ENCODE data around the gene SDR42E1.

The SDR42E1 gene

DNA sequence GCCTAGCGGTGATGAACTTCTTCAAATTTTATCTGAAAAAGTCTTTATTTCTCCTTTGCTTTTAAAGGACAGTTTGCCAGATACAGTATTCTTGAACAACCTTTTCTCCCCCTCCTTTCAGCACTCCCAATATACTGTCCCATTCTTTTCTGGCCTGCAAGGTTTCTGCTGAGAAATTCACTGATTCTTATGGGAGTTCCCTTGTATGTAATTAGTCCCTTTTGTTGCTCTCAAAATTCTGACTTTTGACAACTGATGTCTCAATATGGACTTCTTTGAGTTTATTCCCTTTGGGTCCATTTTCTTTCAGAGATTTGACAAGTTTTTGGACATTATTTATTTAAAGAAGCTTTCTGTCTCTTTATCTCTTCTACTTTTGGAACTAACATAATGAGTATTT is 39.4 kb downstream of the SDR42E1 start:
- H3K27me3 ChIP-seq (ENCODE audit: control insufficient read depth, insufficient read depth, low read length): no peaks in the 10 kb centered on the region
- H3K4me3 ChIP-seq (ENCODE audit: low read depth, low read length): no peak overlapping the region
- H3K9me3 ChIP-seq (ENCODE audit: control insufficient read depth, insufficient read depth, low read length): peaks cover 20% of the 10 kb centered on the region
- H3K4me1 ChIP-seq (ENCODE audit: control insufficient read depth, insufficient read depth, low read length): peaks cover 22% of the 10 kb centered on the region
- no peak overlapping the region for H3K27ac ChIP-seq (ENCODE audit: low read depth, low read length)
- H3K36me3 ChIP-seq (ENCODE audit: control insufficient read depth, insufficient read depth, low read length): no peaks in the 10 kb centered on the region
- no peak overlapping the region for H3K9ac ChIP-seq (ENCODE audit: low read depth, low read length)

DNA sequence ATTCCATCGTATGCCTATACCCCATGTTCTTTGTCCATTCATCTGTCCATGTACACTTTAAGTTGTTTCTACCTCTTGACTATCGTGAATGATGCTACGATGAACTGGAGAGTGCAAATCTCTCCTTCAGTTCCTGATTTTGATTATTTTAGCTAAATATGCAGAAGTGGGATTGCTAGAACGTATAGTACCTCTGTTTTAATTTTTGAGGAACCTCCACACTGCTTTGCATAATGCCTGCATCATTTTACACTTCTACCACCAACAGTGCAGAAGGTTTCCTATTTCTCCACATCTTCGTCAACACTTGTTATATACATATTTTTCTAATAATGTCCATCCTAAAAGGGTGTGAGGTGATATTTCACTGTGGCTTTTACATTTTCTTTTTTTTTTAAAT is 43.9 kb downstream of the SDR42E1 start:
- H3K9ac ChIP-seq (ENCODE audit: low read depth, low read length): no peak overlapping the region
- H3K9me3 ChIP-seq (ENCODE audit: control insufficient read depth, insufficient read depth, low read length): peaks cover 8% of the 10 kb centered on the region
- H3K4me3 ChIP-seq (ENCODE audit: low read depth, low read length): no peak overlapping the region
- no peaks in the 10 kb centered on the region for H3K36me3 ChIP-seq (ENCODE audit: control insufficient read depth, insufficient read depth, low read length)
- no peaks in the 10 kb centered on the region for H3K27me3 ChIP-seq (ENCODE audit: control insufficient read depth, insufficient read depth, low read length)
- no peak overlapping the region for H3K27ac ChIP-seq (ENCODE audit: low read depth, low read length)
- no peaks in the 10 kb centered on the region for H3K4me1 ChIP-seq (ENCODE audit: control insufficient read depth, insufficient read depth, low read length)

DNA sequence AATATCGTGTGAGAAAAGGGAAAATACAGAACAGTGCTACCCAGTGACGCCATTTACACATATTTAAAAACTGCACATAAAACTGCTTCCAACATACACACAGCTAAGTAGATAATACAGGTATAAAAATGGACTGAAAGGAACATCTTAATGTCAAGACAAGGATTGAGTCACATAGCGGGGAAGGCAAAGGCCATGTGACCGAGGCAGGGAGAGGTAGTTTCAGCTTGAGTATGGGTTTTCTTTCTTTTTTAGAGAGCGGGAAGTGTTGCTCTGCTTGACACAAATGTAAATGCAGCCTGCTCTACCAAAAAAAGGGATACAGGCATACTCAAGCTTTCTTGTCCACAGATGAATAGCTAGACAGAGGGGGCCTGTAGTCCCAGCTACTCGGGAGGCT is 46.5 kb downstream of the SDR42E1 start:
- Histone ChIP-seq H3K27me3 (ENCODE audit: control insufficient read depth, insufficient read depth, low read length) (no peaks in the 10 kb centered on the region), H3K4me3 (ENCODE audit: low read depth, low read length) (no peak overlapping the region), H3K4me1 (ENCODE audit: control insufficient read depth, insufficient read depth, low read length) (no peaks in the 10 kb centered on the region), H3K36me3 (ENCODE audit: control insufficient read depth, insufficient read depth, low read length) (no peaks in the 10 kb centered on the region), H3K27ac (ENCODE audit: low read depth, low read length) (no peak overlapping the region), H3K9ac (ENCODE audit: low read depth, low read length) (no peak overlapping the region), H3K9me3 (ENCODE audit: control insufficient read depth, insufficient read depth, low read length) (no peaks in the 10 kb centered on the region)

DNA sequence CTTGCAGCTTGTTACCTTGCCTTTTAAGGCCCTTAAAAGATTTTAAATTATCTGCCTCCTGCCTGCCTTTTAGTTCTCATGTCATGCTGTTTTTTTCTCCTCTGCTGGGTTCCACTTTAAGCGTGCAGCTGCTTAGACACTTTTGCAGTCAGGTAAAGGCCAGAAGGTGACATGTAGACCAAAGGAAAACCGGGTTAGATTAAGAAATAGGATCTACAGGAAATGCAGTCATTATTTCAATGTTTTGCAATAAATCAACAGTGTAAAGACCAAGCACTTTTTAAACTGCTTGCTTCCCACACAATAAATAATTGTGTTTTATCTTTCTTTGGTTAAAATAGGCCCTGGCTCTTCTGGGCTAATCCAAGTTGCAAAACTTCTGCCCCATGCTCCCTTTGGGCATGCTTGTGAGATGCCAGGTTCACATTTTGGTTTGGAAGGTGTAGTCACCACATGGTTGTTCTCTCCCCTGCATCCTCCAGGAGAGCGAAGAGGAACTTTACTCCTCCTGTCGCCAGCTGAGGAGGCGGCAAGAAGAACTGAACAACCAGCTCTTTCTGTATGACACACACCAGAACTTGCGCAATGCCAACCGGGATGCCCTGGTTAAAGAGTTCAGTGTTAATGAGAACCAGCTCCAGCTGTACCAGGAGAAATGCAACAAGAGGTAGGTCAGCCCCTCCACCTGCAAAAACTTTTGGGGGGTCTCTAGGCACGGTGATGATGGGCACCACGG is 54.9 kb downstream of the SDR42E1 start:
- H3K4me1 ChIP-seq (ENCODE audit: control insufficient read depth, insufficient read depth, low read length): no peaks in the 10 kb centered on the region; the same call in 1 of the 2 replicates
- no peak overlapping the region for H3K27ac ChIP-seq (ENCODE audit: low read depth, low read length)
- no peak overlapping the region for H3K4me3 ChIP-seq (ENCODE audit: low read depth, low read length)
- no peaks in the 10 kb centered on the region for H3K36me3 ChIP-seq (ENCODE audit: control insufficient read depth, insufficient read depth, low read length)
- no peaks in the 10 kb centered on the region for H3K9me3 ChIP-seq (ENCODE audit: control insufficient read depth, insufficient read depth, low read length)
- no peak overlapping the region for H3K9ac ChIP-seq (ENCODE audit: low read depth, low read length)
- H3K27me3 ChIP-seq (ENCODE audit: control insufficient read depth, insufficient read depth, low read length): no peaks in the 10 kb centered on the region

DNA sequence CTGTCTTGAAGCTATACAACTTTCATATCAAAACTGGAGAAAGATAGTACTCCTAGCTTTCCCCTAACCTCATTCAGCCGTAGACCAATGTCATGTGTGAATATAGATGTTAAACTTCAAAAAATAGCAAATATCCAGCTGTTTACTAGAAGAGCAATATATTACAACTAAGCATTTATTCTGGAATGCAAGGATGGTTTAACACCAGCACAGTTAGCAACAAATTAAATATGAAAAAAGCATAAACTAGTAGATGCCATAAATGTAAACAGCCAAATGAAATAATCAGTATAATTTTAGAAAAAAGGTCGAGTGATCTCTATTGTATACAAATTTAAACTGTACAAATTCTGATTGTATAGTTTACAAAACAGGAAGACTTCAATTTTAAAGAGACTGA is 59.7 kb downstream of the SDR42E1 start:
- Histone ChIP-seq H3K4me3 (ENCODE audit: low read depth, low read length) (no peak overlapping the region), H3K27me3 (ENCODE audit: control insufficient read depth, insufficient read depth, low read length) (no peaks in the 10 kb centered on the region), H3K9me3 (ENCODE audit: control insufficient read depth, insufficient read depth, low read length) (no peaks in the 10 kb centered on the region), H3K4me1 (ENCODE audit: control insufficient read depth, insufficient read depth, low read length) (no peaks in the 10 kb centered on the region; the same call in 1 of the 2 replicates), H3K9ac (ENCODE audit: low read depth, low read length) (no peak overlapping the region), H3K27ac (ENCODE audit: low read depth, low read length) (no peak overlapping the region), H3K36me3 (ENCODE audit: control insufficient read depth, insufficient read depth, low read length) (no peaks in the 10 kb centered on the region)

DNA sequence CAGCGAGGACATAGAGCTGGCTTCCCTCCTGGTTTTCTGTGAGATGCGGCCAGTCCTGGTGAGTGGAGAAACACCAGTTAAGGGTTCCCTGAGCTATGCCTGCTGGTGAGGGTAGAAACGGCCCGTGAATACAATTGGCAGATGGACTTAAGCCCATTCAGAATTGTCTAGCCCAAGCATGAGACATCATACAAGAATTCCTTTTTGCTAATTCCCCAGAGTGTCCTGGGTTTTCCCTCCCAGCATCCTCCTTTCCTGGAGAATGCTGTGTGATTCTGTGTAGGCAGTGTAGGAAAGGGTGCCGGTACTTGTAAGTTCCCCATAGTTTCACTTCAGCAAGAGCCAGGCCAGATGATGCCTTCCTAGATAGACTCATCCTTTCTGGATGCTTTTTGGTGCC is 65.1 kb downstream of the SDR42E1 start:
- no peak overlapping the region for H3K27ac ChIP-seq (ENCODE audit: low read depth, low read length)

DNA sequence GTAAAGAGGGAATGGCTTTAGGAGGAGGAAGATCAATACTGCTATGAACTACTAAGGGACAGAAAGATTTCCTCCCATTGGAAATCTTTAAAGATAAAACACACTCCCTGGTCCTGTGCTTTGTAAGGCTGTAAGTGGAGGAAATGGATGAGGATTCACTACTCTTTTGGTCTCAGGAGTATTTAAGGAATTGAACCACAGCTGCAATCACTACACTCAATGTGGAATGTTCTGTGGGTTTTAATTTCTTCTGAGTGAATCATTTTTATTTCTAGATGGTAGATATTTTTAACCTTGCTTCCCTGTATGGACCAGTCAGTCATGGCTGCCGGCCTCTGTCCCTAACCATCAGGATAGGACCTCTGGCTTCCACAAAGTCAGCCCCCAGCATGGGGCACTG is 65.6 kb downstream of the SDR42E1 start:
- H3K27ac ChIP-seq (ENCODE audit: low read depth, low read length): no peak overlapping the region
- no peaks in the 10 kb centered on the region for H3K36me3 ChIP-seq (ENCODE audit: control insufficient read depth, insufficient read depth, low read length)

More for the DNA sequence above, 65.1 kb downstream of the SDR42E1 start:
- H3K9me3 ChIP-seq (ENCODE audit: control insufficient read depth, insufficient read depth, low read length): no peaks in the 10 kb centered on the region
- peaks cover 11% of the 10 kb centered on the region; the same call in 1 of the 2 replicates for H3K27me3 ChIP-seq (ENCODE audit: control insufficient read depth, insufficient read depth, low read length)
- no peak overlapping the region for H3K9ac ChIP-seq (ENCODE audit: low read depth, low read length)
- H3K36me3 ChIP-seq (ENCODE audit: control insufficient read depth, insufficient read depth, low read length): no peaks in the 10 kb centered on the region
- peaks cover 30% of the 10 kb centered on the region for H3K4me1 ChIP-seq (ENCODE audit: control insufficient read depth, insufficient read depth, low read length)
- no peak overlapping the region for H3K4me3 ChIP-seq (ENCODE audit: low read depth, low read length)

DNA sequence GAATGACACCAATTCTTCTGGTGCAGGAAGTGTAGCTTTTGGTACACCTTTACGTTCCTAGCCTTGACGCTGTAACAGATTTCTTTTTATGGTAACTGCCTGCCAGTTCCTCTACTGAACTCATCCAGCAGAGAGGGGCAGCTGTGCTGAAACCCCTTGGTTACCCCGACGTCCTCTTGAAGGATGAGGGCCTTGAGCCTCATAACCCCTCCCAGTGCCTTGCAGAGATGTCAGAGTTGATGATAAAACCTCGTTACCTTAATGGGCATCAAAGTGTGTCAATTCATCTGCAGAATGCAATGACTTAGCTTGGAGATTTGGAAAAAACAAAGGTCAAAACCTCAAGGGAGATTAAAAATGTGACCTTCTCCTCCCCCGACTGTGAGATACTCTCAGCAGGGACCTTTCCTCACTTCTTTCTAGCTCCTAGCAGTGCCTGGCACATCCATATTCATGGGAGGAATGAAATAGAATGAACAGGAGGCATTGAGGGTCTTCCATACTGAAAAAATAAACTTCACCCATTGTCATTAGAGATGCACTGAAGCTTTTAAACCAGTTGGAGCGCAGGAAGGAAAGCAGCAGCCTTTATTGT is 69.2 kb downstream of the SDR42E1 start:
- Histone ChIP-seq H3K9ac (ENCODE audit: low read depth, low read length) (no peak overlapping the region), H3K4me3 (ENCODE audit: low read depth, low read length) (no peak overlapping the region), H3K9me3 (ENCODE audit: control insufficient read depth, insufficient read depth, low read length) (no peaks in the 10 kb centered on the region), H3K27me3 (ENCODE audit: control insufficient read depth, insufficient read depth, low read length) (peaks cover 11% of the 10 kb centered on the region; the same call in 1 of the 2 replicates), H3K4me1 (ENCODE audit: control insufficient read depth, insufficient read depth, low read length) (peaks cover 69% of the 10 kb centered on the region), H3K36me3 (ENCODE audit: control insufficient read depth, insufficient read depth, low read length) (no peaks in the 10 kb centered on the region), H3K27ac (ENCODE audit: low read depth, low read length) (no peak overlapping the region)

More for the DNA sequence above, 65.6 kb downstream of the SDR42E1 start:
- no peak overlapping the region for H3K9ac ChIP-seq (ENCODE audit: low read depth, low read length)
- peaks cover 35% of the 10 kb centered on the region for H3K4me1 ChIP-seq (ENCODE audit: control insufficient read depth, insufficient read depth, low read length)
- peaks cover 11% of the 10 kb centered on the region; the same call in 1 of the 2 replicates for H3K27me3 ChIP-seq (ENCODE audit: control insufficient read depth, insufficient read depth, low read length)
- no peak overlapping the region for H3K4me3 ChIP-seq (ENCODE audit: low read depth, low read length)
- no peaks in the 10 kb centered on the region for H3K9me3 ChIP-seq (ENCODE audit: control insufficient read depth, insufficient read depth, low read length)

DNA sequence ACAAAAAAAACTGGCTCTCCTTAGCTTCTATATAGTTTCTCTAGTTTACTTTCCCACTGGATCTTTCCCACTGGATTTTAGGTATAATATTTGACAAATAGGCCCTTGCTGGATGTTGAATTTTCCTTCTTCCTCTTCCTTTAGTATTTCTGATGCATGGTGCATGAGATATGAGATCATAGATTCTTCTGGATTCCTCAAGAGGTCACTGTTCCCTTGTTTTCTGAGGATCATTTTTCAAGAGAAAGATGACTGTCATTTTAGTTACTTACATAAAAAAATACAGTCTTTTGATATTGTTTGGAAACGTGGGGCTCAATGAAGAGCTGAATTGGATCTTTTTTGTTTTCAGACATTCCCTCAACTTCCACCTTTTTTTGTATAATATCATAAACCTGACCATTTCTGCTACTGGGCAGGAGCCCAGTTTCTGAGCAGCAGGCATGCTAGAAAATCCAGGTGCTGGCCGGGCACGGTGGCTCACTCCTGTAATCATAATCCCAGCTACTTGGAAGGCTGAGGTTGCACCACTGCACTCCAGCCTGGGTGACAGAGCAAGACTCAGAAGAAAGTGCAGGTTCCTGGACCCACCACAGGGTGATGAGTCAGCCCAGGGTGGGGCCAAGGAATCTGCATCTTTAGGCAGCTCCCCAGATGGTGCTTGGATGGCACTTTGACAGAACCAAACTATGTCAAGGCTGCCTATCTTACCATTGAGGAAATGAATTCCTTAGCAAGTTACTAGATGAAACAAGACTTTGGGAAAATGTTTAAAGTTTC is 70.3 kb downstream of the SDR42E1 start:
- no peaks in the 10 kb centered on the region for H3K9me3 ChIP-seq (ENCODE audit: control insufficient read depth, insufficient read depth, low read length)
- H3K27me3 ChIP-seq (ENCODE audit: control insufficient read depth, insufficient read depth, low read length): peaks cover 11% of the 10 kb centered on the region; the same call in 1 of the 2 replicates
- H3K27ac ChIP-seq (ENCODE audit: low read depth, low read length): no peak overlapping the region
- H3K4me3 ChIP-seq (ENCODE audit: low read depth, low read length): no peak overlapping the region
- peaks cover 70% of the 10 kb centered on the region for H3K4me1 ChIP-seq (ENCODE audit: control insufficient read depth, insufficient read depth, low read length)
- no peaks in the 10 kb centered on the region for H3K36me3 ChIP-seq (ENCODE audit: control insufficient read depth, insufficient read depth, low read length)
- no peak overlapping the region for H3K9ac ChIP-seq (ENCODE audit: low read depth, low read length)

DNA sequence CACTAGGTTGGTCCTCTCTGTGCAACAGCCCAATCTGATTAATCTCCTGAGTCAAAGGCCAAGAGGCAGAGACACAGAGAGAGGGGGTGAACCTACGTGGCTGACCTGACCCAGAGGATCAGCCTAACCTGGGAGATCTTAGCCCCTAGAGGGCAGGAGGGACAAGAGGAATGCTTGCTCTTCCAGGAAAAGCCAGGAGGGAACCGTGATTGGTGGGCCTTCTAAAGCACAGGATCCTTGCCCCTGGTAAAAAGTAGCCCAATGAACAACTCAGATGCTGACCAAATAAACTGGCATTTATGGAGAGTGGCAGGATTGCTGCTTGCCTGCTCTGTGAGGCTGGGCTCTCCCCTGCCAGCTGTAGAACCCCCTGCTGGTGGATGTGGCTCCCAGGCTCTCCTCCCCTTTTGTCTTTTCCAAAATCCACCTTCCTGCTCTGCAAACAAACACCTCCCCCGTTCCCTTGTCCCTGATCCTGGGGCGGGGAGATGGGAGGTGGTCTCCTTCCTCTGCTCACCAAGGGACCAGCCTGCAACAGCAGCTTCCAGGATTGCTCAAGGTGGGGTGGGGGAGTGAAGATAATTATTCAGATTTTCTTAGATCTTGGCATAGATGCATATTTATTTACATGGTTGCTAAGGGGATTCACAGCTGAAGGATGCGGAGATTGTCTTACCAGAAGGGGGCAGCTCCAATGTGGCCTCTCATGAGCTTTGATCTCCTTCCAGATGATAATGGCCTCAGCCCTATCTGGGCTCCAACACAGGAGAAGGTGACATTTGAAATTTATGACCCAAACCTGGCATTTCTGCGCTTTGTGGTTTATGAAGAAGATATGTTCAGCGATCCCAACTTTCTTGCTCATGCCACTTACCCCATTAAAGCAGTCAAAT is 71.9 kb downstream of the SDR42E1 start:
- H3K27ac ChIP-seq (ENCODE audit: low read depth, low read length): peak overlapping the region; percentile 17
- H3K9ac ChIP-seq (ENCODE audit: low read depth, low read length): no peak overlapping the region
- H3K4me1 ChIP-seq (ENCODE audit: control insufficient read depth, insufficient read depth, low read length): peaks cover 65% of the 10 kb centered on the region
- H3K9me3 ChIP-seq (ENCODE audit: control insufficient read depth, insufficient read depth, low read length): no peaks in the 10 kb centered on the region
- H3K36me3 ChIP-seq (ENCODE audit: control insufficient read depth, insufficient read depth, low read length): no peaks in the 10 kb centered on the region
- H3K4me3 ChIP-seq (ENCODE audit: low read depth, low read length): peak overlapping the region; percentile 3; the same call in 1 of the 2 replicates
- peaks cover 5% of the 10 kb centered on the region; the same call in 1 of the 2 replicates for H3K27me3 ChIP-seq (ENCODE audit: control insufficient read depth, insufficient read depth, low read length)

All from HUES48 (cell line).